Ectodermal cell (in vitro differentiated cells): ENCODE results near the gene MAX.
"Not testable (repeated sequence)": the region's sequence is repeated elsewhere in the genome, so short reads cannot be mapped to it uniquely, and the experiment has no call there.

Experiments
- H3K27ac ChIP-seq: 2 replicates; pipeline ENCODE4 v1.7.0; 2013; ENCODE audit warnings: mild to moderate bottlenecking, low read depth, low read length; ENCODE audit not compliant: insufficient read depth, poor library complexity, severe bottlenecking
- H3K27me3 ChIP-seq: 2 replicates; pipeline ENCODE4 v1.7.0; 2013; ENCODE audit warnings: mild to moderate bottlenecking, low read length; ENCODE audit not compliant: insufficient read depth, control insufficient read depth, poor library complexity, severe bottlenecking
- H3K36me3 ChIP-seq: one replicate; pipeline ENCODE4 v1.7.0; 2013; ENCODE audit warnings: low read length; ENCODE audit not compliant: control insufficient read depth, insufficient read depth
- H3K4me1 ChIP-seq: one replicate; pipeline ENCODE4 v1.7.0; 2013; ENCODE audit warnings: low read length; ENCODE audit not compliant: control insufficient read depth, insufficient read depth
- H3K4me3 ChIP-seq: 2 replicates; pipeline ENCODE4 v1.7.0; 2013; ENCODE audit warnings: low read depth, low read length, control low read depth; ENCODE audit not compliant: insufficient read depth
- H3K9me3 ChIP-seq: 2 replicates; pipeline ENCODE4 v1.7.0; 2013; ENCODE audit warnings: mild to moderate bottlenecking, low read length, moderate library complexity; ENCODE audit not compliant: control insufficient read depth
- WGBS, 2 experiments: methylation state at CpG; one replicate each; pipeline ENCODE4 v1.1.7; 2013; ENCODE audit warnings: missing lambda C conversion rate in 2 of 2; 5-methylcytosine and 5-hydroxymethylcytosine counted together

Gene MAX

DNA sequence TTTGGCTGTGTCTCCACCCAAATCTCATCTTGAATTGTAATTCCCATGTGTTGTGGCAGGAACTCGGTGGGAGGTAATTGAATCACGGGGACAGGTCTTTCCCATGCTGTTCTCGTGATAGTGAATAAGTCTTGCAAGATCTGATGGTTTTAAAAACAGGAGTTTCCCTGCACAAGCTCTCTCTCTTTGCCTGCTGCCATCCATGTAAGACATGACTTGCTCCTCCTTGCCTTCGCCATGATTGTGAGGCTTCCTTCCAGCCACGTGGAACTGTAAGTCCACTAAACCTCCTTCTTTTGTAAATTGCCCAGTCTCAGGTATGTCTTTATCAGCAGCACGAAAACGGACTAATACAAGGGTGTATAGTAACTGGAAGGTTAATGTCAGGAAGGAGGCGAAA lies 14.5 kb downstream of the MAX start:
- not testable (repeated sequence) for H3K27ac ChIP-seq, H3K4me1 ChIP-seq, H3K4me3 ChIP-seq, H3K27me3 ChIP-seq, H3K9me3 ChIP-seq
- WGBS, 2 experiments: 86 to 87% methylated on average over 8 of the region's 8 CpGs
- peaks cover 53% of the 10 kb centered on the region for H3K36me3 ChIP-seq

DNA sequence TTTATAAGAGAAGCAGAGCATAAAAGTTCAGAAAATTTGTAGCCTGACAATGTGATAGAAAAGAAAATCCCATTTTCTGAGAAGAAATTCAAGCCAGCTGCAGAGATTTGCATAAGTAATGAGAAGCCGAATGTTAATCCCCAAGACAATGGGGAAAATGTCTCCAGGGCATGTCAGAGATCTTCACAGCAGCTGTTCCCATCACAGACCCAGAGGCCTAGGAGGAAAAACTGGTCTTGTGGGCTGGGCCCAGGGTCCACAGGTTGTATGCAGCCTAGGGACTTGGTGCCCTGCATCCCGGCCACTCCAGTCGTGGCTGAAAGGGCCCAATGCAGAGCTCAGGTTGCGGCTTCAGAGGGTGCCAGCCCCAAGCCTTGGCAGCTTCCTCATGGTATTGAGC lies 15.6 kb downstream of the MAX start:
- not testable (repeated sequence) for H3K27ac ChIP-seq, H3K27me3 ChIP-seq, H3K9me3 ChIP-seq, H3K4me3 ChIP-seq, H3K4me1 ChIP-seq
- 89 to 90% methylated on average over 4 of the region's 4 CpGs for WGBS, 2 experiments
- peaks cover 49% of the 10 kb centered on the region for H3K36me3 ChIP-seq

DNA sequence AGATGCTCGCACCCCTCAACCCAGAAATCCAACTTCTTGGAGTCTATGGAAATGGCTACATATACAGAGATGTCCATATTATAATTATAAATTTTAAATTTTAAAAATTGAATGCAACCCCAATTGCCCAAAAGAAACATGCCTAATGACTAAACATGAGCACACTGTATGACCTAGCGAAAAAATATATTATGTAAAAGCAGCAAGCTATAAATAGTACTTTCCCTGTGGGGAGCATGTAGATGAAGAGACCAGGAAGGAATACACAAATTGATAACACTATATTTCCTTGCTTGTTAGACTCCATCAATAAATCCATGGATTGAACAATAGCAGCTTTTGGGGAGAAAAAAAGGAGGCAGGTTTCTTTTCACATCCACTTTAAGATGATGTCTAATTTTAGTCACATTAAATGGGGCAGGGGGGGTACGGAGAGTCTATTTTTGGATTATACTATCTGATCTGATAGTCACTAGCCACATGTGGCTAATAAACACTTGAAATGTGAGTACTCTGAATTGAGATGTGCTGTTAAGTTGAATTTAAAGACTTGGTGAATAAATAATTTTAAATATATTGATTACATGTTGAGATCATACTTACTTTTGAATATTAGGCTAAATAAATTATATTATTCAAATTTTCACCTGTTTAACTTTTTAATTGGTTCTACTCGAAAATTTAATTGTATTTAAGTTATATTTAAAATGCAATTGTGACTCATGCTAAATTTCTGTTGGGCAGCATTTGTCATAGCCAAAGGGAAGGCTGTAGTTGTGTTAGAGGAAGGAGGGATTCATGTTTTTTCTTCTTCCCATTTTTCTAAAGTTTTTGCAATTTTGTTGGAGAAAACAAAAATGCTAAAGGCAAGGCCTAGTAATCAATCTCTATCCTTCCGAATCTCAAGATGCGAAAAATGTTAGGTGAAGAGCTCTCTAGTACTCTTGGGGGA lies 17.5 kb downstream of the MAX start:
- Histone ChIP-seq H3K27ac (no peak overlapping the region), H3K36me3 (peaks cover 50% of the 10 kb centered on the region), H3K4me3 (no peak overlapping the region), H3K4me1 (no peaks in the 10 kb centered on the region), H3K27me3 (no peaks in the 10 kb centered on the region), H3K9me3 (no peaks in the 10 kb centered on the region)
- WGBS, 2 experiments: 82 to 88% methylated on average over 4 to 6 of the region's 6 CpGs

DNA sequence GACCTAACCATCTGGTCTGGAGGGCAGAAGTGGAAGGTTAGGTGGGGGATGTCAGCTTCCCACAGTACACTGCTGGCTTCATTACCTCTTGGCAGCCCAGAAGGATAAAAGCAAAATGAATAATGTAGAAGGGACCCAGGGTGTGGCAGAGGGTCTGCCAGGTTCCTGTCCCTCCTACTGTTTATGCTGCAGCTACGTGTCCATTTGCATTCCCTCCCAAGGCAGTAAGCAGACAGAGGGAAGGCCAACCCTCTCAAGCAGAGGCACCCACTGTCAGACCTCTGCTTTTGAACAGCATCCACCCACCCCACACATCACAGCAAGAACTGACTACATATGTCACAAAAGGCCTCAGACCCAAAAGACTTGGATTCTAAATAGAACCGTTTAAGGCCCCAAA lies 19.4 kb downstream of the MAX start:
- Histone ChIP-seq H3K36me3 (peaks cover 38% of the 10 kb centered on the region), H3K4me3 (no peak overlapping the region), H3K27me3 (no peaks in the 10 kb centered on the region), H3K9me3 (no peaks in the 10 kb centered on the region), H3K4me1 (no peaks in the 10 kb centered on the region), H3K27ac (no peak overlapping the region)
- WGBS, 2 experiments: 82 to 83% methylated on average over 2 of the region's 2 CpGs

DNA sequence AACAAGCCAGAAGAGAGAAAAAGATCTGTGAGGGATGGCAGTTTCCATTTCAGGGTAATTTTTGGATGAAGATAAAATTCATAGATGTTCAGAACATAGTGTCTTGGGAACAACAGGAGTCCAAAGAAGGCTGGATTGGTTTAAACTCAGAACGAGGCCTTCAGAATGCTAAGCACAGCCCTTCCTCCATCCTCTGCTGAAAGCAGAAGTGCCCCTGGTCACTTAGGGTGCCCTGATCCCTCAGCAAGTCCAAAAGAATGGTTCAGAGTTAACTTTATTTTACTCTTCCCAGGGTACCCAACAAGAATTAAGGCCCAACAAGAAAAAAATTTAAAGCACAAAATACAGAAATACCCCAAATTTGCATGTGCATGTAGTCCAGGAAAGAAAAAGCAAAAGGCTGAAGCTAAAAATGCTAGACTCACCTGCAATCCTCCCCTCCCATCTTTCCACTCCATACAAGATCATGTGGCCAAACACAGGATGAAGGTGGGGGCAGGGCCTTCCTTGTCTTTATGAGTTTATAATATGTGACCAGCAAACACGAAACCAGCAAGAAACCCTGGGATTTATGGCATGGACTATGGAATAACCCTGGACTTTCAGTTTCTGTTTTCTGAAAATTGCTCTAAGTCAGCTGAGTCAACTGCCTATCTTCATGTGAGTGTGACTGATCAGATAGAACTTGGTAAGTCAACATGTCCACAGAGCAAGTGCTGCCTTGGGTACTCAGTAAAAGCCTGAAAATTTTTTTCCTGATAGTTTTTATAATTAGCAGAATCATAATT lies 21.2 kb downstream of the MAX start:
- WGBS, 2 experiments: 91 to 96% methylated on average over 2 of the region's 2 CpGs
- Histone ChIP-seq H3K9me3 (no peaks in the 10 kb centered on the region), H3K4me1 (no peaks in the 10 kb centered on the region), H3K27ac (no peak overlapping the region), H3K36me3 (peaks cover 35% of the 10 kb centered on the region), H3K27me3 (no peaks in the 10 kb centered on the region), H3K4me3 (no peak overlapping the region)

DNA sequence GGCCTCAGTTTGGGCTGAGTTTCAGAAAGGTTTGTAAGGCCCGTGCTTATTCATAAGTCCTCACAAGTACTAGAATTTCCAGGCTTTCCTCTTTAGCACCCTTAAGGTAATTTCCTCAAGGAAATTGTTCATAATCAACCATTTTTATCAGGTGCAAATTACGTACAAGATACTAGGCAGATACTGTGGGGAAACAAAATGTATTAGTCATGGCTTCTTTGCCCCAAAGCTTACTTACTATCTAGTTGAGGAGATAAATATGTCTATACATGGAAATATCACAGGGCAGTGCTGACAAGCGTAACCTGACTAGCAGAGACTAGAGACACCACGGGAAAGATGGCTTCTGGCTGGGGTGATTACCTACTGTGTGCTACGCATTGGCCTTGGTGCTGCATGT lies 22.5 kb downstream of the MAX start:
- WGBS, 2 experiments: 98% methylated on average over 5 of the region's 5 CpGs
- no peaks in the 10 kb centered on the region for H3K4me1 ChIP-seq
- peaks cover 29% of the 10 kb centered on the region for H3K36me3 ChIP-seq
- H3K27ac ChIP-seq: no peak overlapping the region
- no peaks in the 10 kb centered on the region for H3K9me3 ChIP-seq
- H3K4me3 ChIP-seq: no peak overlapping the region
- H3K27me3 ChIP-seq: no peaks in the 10 kb centered on the region

DNA sequence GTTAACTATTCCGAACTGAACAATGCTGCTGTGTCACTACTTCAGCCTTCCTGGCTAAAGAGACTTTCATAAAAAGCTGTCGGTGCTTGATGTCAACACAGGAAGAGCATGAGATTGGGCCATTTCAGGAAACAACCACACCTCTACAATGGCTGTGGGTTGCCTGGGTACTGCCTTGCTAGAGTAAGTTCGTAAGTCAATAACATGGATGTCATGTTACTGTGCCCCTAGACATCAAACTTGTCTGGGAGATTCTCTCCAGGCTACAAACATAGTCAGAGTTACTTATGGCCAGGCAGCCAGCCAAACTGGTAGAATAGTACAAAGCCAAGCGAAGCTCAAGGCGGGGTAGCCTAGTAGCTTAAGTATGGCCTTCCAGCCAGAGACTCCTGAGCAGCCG lies 23.1 kb downstream of the MAX start:
- Histone ChIP-seq H3K27ac (no peak overlapping the region), H3K9me3 (no peaks in the 10 kb centered on the region), H3K4me1 (no peaks in the 10 kb centered on the region), H3K4me3 (no peak overlapping the region), H3K27me3 (no peaks in the 10 kb centered on the region), H3K36me3 (peaks cover 29% of the 10 kb centered on the region)
- 95 to 96% methylated on average over 6 of the region's 6 CpGs for WGBS, 2 experiments

DNA sequence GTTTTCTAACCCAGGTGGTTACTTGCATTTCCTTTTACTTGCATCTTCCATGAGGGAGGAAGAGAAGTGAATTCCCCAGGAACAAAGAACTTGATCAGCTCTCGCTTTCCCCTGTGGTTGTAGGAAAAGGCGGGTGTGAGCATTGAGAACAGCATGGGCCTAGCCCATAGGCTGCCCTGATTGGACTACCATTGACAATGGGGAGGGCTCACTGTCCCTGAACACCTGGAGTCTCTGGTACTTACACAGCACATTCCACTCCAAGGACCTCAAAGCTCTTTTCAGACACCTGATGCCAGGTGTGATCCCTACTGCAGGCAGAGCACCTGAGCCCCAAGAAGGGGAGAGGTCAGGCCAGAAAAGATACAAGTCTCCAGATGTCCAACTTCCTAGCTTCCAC lies 25.0 kb downstream of the MAX start:
- H3K36me3 ChIP-seq: peaks cover 24% of the 10 kb centered on the region
- no peaks in the 10 kb centered on the region for H3K4me1 ChIP-seq
- H3K27ac ChIP-seq: no peak overlapping the region
- 90 to 95% methylated on average over 2 of the region's 2 CpGs for WGBS, 2 experiments
- H3K27me3 ChIP-seq: no peaks in the 10 kb centered on the region
- H3K4me3 ChIP-seq: no peak overlapping the region
- no peaks in the 10 kb centered on the region for H3K9me3 ChIP-seq

DNA sequence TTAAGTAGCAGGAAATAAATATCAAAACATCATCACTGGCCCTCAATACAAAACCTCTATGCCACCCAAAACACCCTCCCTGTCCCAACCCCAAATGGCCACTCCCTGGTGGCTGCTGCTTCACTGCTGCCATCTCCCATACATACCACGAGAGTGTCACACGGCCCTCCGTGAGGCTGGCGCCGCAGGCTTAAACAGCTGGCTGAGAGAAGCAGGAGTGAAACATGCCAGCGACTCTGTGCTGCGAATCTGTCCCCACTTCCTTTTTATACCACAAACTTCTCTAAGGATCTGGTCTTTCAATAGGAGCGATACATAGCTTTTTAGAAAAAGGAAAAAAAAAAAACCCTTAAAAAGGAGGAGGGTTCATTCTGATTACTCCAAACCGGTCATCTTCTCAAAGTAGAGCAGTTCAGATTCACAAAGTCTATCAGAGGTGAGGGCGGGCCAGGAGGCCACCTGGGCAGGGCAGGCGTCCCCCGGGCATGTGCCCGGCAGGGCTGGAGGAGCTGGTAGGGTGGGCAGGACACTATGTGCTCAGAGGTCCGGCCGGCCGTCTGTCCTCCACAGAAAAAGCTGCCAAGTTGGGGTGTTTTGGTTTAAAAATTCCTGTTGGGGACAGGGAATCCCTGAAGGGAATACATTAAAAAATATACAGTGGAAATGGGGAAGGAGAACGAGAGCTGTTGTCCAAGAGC lies 26.5 kb downstream of the MAX start:
- H3K27ac ChIP-seq: no peak overlapping the region
- WGBS, 2 experiments: 92 to 94% methylated on average over 17 of the region's 17 CpGs

More for the DNA sequence above, 26.5 kb downstream of the MAX start:
- Histone ChIP-seq H3K4me3 (no peak overlapping the region), H3K27me3 (no peaks in the 10 kb centered on the region), H3K36me3 (peaks cover 19% of the 10 kb centered on the region), H3K4me1 (no peaks in the 10 kb centered on the region), H3K9me3 (no peaks in the 10 kb centered on the region)
